WTC11 (cell line): ENCODE data around the gene ECT2.

Experiments used
- CREB1 ChIP-seq: sonication (generic); formaldehyde crosslinking; IDR thresholded peaks from 2 replicates; pipeline ENCODE4 v1.8.0; 2023; ENCODE audit warnings: mild to moderate bottlenecking, missing genetic modification reagents
- CTCF ChIP-seq: fragments of 200-600 bp; IDR thresholded peaks from 2 replicates; pipeline ENCODE4 v1.8.0; 2022; ENCODE audit warnings: antibody characterized with exemption
- GABPB1 ChIP-seq: sonication (generic); formaldehyde crosslinking; IDR thresholded peaks from 2 replicates; pipeline ENCODE4 v1.8.1; 2023; ENCODE audit warnings: mild to moderate bottlenecking, missing genetic modification reagents
- OVOL2 ChIP-seq: fragments of 250-450 bp; sonication (Bioruptor Pico); IDR thresholded peaks from 2 replicates; pipeline ENCODE4 v1.9.0; 2021; ENCODE audit warnings: mild to moderate bottlenecking, borderline replicate concordance
- ZNF121 ChIP-seq: sonication (generic); formaldehyde crosslinking; IDR thresholded peaks from 2 replicates; pipeline ENCODE4 v1.8.0; 2023; ENCODE audit warnings: missing genetic modification reagents

- TF ChIP-seq CREB1: no peak
- no peak for TF ChIP-seq OVOL2 (CRISPR knock-in tag)
- no peak for TF ChIP-seq CTCF
- no peak for TF ChIP-seq ZNF121 (CRISPR knock-in tag)
- no peak for TF ChIP-seq GABPB1 (CRISPR knock-in tag)
Observed at GRCh38 chr3:172776049-172776717, 25.7 kb downstream of the ECT2 start.
